Measurements from ENCODE around the gene SLC39A5. TPM values are rescaled to one million over a fixed set of nuclear protein-coding genes. Genes with fewer than 3 reads are reported as not detected.

Gene SLC39A5
- total RNA-seq (2016; rRNA removed; fragmentation: Illumina TruSeq; extraction: Trizol) = 39.7 and 101 TPM in 2 replicates
- total RNA-seq (2016; cell fraction: cytosol; rRNA removed; fragmentation: Illumina TruSeq; extraction: Trizol; ENCODE audit: low read depth) = 32.8 and 38.8 TPM in 2 replicates
- total RNA-seq (2016; cell fraction: insoluble cytoplasmic fraction; rRNA removed; fragmentation: Illumina TruSeq; extraction: Trizol) = 36.4 and 95.0 TPM in 2 replicates
- total RNA-seq (2016; cell fraction: membrane; rRNA removed; fragmentation: Illumina TruSeq; extraction: Trizol) = 38.5 and 51.4 TPM in 2 replicates
- 91.1 and 122 TPM in 2 replicates for total RNA-seq (2016; cell fraction: nucleus; rRNA removed; fragmentation: Illumina TruSeq; extraction: Trizol)
- 59.7 and 80.6 TPM in 2 replicates for polyA plus RNA-seq (2011; rRNA removed)
- 50.4 and 79.1 TPM in 2 replicates for polyA plus RNA-seq (2011; cell fraction: cytosol; rRNA removed)
- 344 and 397 TPM in 2 replicates for polyA plus RNA-seq (2011; cell fraction: nucleus; rRNA removed)
- 73.0 and 80.9 TPM in 2 replicates for polyA plus RNA-seq (2012)
- 21.5 and 22.3 TPM in 2 replicates for polyA plus RNA-seq (2016; cell fraction: cytosol; fragmentation: Illumina TruSeq; extraction: Trizol; ENCODE audit: low read depth)
- polyA plus RNA-seq (2016; cell fraction: insoluble cytoplasmic fraction; fragmentation: Illumina TruSeq; extraction: Trizol; ENCODE audit: low read depth) = 28.4 and 31.4 TPM in 2 replicates
- 29.6 and 33.0 TPM in 2 replicates for polyA plus RNA-seq (2016; cell fraction: membrane; fragmentation: Illumina TruSeq; extraction: Trizol; ENCODE audit: low read depth)
- 202 and 204 TPM in 2 replicates for polyA plus RNA-seq (2016; cell fraction: nucleus; fragmentation: Illumina TruSeq; extraction: Trizol; ENCODE audit: insufficient read depth, low read depth)
- 75.4 TPM in 1 of 2 replicates, not detected in the other for polyA minus RNA-seq (2011; rRNA and poly(A)+ RNA removed; ENCODE audit: low replicate concordance)
- 29.5 and 41.4 TPM in 2 replicates for polyA minus RNA-seq (2011; cell fraction: cytosol; rRNA and poly(A)+ RNA removed)
- 30.3 and 40.7 TPM in 2 replicates for polyA minus RNA-seq (2011; cell fraction: nucleus; rRNA and poly(A)+ RNA removed)
- Bru-seq, nascent RNA = percentile 74 among the genes with signal in this experiment
- BruChase-seq, experiment 1, labeled RNA remaining after a 6-hour chase = percentile 77 among the genes with signal in this experiment
- BruChase-seq, experiment 2, labeled RNA remaining after a 2-hour chase = percentile 77 among the genes with signal in this experiment
- long read RNA-seq, experiment 1, transcript SLC39A5-201 (11 exons, 2,031 nt) = major isoform, 29 of 90 reads
- long read RNA-seq, experiment 1, partial matches to known transcripts = 24 of 90 reads
- long read RNA-seq, experiment 1, other reads (novel, unspliced or antisense) = 37 of 90 reads
- long read RNA-seq, experiment 2, transcript SLC39A5-201 (11 exons, 2,031 nt) = major isoform, 44 of 117 reads
- long read RNA-seq, experiment 2, partial matches to known transcripts = 29 of 117 reads
- long read RNA-seq, experiment 2, other reads (novel, unspliced or antisense) = 44 of 117 reads

GRCh38 chr12:56229916-56230431 is at the start of gene SLC39A5:
Gene SLC39A5, plus strand, starts transcription at chr12:56230051. Its CDS starts 1,224 bp downstream, at chr12:56231275.
- Histone ChIP-seq H2AFZ (ENCODE audit: low read length) (peak within 1 kb of the TSS; percentile 2), H3K4me3 (replicated peaks in 1 of 3; ENCODE audit: insufficient read depth in 1 of 3, low read depth in 2 of 3, low read length in 3 of 3) (peak within 1 kb of the TSS; percentile 62 to 86 (median 78)), H3K79me2 (ENCODE audit: insufficient read depth, low read length) (peaks cover 24% of the 10 kb centered on the region), H3K9me3 (ENCODE audit: low read length) (no peaks in the 10 kb centered on the region), H3K4me1 (ENCODE audit: insufficient read depth, low read length) (peaks cover 43% of the 10 kb centered on the region), H3K4me2 (ENCODE audit: low read depth, low read length) (peak within 1 kb of the TSS; percentile 94), H3K27me3 (ENCODE audit: control insufficient read depth in 1 of 2, insufficient read depth in 2 of 2, low read length in 2 of 2) (no peaks in the 10 kb centered on the region), H3K36me3 (replicated peaks in 1 of 2; ENCODE audit: control insufficient read depth in 1 of 2, insufficient read depth in 2 of 2, low read length in 2 of 2) (no peaks in the 10 kb centered on the region; a peak in 2 of 5 replicates), H3K9ac (ENCODE audit: insufficient read depth, low read depth, low read length) (peak within 1 kb of the TSS; percentile 87), H4K20me1 (ENCODE audit: insufficient read depth, low read length) (no peaks in the 10 kb centered on the region), H3K27ac (ENCODE audit: extremely low read length, insufficient read depth, low read length) (peak within 1 kb of the TSS; percentile 99)
- intact Hi-C loops (cut with micrococcal nuclease; ENCODE audit: unreplicated experiment) (no loop called here), in situ Hi-C loops (cut with HindIII; ENCODE audit: extremely low pct_ligation_motif_present, low pct_unique_long_range_greater_than_20kb) (no loop called here)
- 10% methylated on average over 4 of the region's 4 CpGs for WGBS (ENCODE audit: low lambda C conversion rate)
- ATAC-seq = peak; percentile 17
- DNase-seq (ENCODE audit: low spot score) = no peak
- POLR2A ChIA-PET = interaction anchor here (0.8 to 5.8 kb wide), 8 partner anchors 9 to 149 kb away, joined by 3 to 96 read pairs (median 6); partner anchors contain the start of genes CNPY2, COQ10A, ESYT1 and PAN2
- CTCF ChIA-PET (ENCODE audit: low intra/inter-chr PET ratio, low total read pairs) = interaction anchor here (1.3 to 1.4 kb wide), 2 partner anchors 28 to 37 kb away, joined by 3 to 6 read pairs; partner anchors contain the start of genes ANKRD52 and COQ10A
- FAIRE-seq = no peak
- BruUV-seq (replicated peaks) = TSS peak; percentile 95
- TF ChIP-seq FOXP1 (IDR thresholded peaks at IDR 0.05) (no peak), FOXP1 (CRISPR knock-in tag; IDR thresholded peaks at IDR 0.05) (no peak), ZFP91 (CRISPR knock-in tag; IDR thresholded peaks at IDR 0.05; ENCODE audit: borderline replicate concordance) (peak; percentile 98), RBM22 (optimal IDR thresholded peaks at IDR 0.05; ENCODE audit: low read length) (peak; percentile 76), NR2F2 (IDR thresholded peaks at IDR 0.05; ENCODE audit: borderline replicate concordance, low read depth) (peak; percentile 6; the same call in 1 of the 2 replicates), FOSL2 (CRISPR knock-in tag; IDR thresholded peaks at IDR 0.05) (no peak), JUND (CRISPR knock-in tag; IDR thresholded peaks at IDR 0.05) (no peak), SNRNP70 (IDR thresholded peaks at IDR 0.05; ENCODE audit: low read depth, low read length) (no peak), SOX6 (IDR thresholded peaks at IDR 0.05) (no peak), SOX6 (CRISPR knock-in tag; IDR thresholded peaks at IDR 0.05) (0 out of 2 replicates have a peak, but pooled peaks have one; percentile 4), ZNF44 (CRISPR knock-in tag; IDR thresholded peaks at IDR 0.05) (no peak), SKIL (CRISPR knock-in tag; IDR thresholded peaks at IDR 0.05; ENCODE audit: borderline replicate concordance) (no peak), ZNF614 (CRISPR knock-in tag; IDR thresholded peaks at IDR 0.05; ENCODE audit: borderline replicate concordance) (no peak), LBX2 (CRISPR knock-in tag; IDR thresholded peaks at IDR 0.05; ENCODE audit: borderline replicate concordance) (no peak), ZC3H4 (CRISPR knock-in tag; IDR thresholded peaks at IDR 0.05; ENCODE audit: borderline replicate concordance) (peak; percentile 76; the same call in 1 of the 2 replicates)

Measured in HepG2 (cell line).